ENCODE results near the gene TENT5C. TPM values are rescaled to one million over a fixed set of nuclear protein-coding genes. Genes with fewer than 3 reads are reported as not detected.

TENT5C gene
- total RNA-seq, 1 donor from 2014 or later = 1.4 TPM

DNA sequence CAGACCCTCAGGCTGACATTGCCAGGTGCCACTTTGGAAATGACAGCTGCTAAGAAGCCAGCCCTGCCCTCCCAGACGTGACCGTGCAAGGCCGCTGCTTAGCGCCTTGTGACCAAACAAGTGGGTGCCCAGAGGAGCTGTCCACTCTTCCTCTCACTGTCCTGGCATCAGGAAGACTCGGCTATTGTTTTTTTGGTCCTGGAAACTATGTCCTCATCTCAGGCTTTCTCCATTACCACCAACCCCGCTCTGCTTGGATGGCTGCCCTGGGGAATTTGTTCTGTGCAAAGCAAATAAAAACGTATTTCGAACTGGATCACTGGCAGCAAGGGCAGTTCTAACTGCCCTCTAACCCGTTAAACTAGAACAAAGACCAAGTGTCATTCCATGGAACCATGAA, 13.7 kb upstream of the TENT5C start:
- H3K4me1 Mint-ChIP-seq = peaks cover 5% of the 10 kb centered on the region
- no peak overlapping the region for H3K4me3 Mint-ChIP-seq
- TF ChIP-seq, protein P1, sequence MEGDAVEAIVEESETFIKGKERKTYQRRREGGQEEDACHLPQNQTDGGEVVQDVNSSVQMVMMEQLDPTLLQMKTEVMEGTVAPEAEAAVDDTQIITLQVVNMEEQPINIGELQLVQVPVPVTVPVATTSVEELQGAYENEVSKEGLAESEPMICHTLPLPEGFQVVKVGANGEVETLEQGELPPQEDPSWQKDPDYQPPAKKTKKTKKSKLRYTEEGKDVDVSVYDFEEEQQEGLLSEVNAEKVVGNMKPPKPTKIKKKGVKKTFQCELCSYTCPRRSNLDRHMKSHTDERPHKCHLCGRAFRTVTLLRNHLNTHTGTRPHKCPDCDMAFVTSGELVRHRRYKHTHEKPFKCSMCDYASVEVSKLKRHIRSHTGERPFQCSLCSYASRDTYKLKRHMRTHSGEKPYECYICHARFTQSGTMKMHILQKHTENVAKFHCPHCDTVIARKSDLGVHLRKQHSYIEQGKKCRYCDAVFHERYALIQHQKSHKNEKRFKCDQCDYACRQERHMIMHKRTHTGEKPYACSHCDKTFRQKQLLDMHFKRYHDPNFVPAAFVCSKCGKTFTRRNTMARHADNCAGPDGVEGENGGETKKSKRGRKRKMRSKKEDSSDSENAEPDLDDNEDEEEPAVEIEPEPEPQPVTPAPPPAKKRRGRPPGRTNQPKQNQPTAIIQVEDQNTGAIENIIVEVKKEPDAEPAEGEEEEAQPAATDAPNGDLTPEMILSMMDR (conservative IDR thresholded peaks at IDR 0.05) = no peak
- no peaks in the 10 kb centered on the region for H3K9me3 Mint-ChIP-seq
- H3K27ac Mint-ChIP-seq (ENCODE audit: unreplicated experiment) = peak overlapping the region; percentile 27
- DNase-seq (ENCODE audit: low read depth, low spot score) = no peak
- no peaks in the 10 kb centered on the region for H3K27me3 Mint-ChIP-seq (ENCODE audit: low read depth)
- H3K36me3 Mint-ChIP-seq (ENCODE audit: low read depth) = no peaks in the 10 kb centered on the region

DNA sequence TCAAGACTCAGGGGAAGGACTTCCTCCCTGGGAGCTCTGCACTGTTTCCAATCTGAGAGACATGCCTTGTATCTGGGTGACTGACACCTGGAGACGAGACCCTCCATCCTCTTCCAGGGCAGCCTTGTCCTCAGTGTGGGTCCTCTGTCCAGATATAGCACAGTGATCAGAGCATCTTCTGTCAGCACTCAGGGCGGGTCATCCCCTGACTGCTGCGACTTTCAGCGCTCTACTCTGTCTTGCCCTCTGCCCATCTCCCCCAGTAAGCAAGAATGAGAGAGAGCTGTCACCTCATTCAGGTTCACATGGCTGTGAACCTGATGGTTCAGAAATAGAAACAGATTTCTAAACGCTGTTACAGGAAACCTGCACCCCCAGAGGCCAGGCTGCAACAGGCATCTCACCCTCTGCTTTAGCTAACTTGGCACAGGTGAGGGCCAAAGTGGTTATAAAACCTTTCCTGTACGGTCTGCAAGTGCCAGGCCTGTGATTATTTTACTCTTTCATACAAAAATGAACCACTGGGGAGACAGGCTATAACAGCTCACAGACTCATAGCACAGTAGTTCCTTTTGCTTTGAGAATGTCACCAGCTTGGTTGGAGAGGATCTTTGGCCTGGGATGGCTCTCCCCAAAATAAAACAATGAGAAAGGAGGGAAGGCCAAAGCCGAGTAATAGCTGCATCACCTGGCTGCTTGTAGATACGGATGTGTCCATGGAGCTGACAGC, 11.4 kb upstream of the TENT5C start:
- Mint-ChIP-seq H3K4me3 (no peak overlapping the region), H3K36me3 (ENCODE audit: low read depth) (no peaks in the 10 kb centered on the region), H3K9me3 (no peaks in the 10 kb centered on the region), H3K4me1 (peaks cover 5% of the 10 kb centered on the region), H3K27ac (ENCODE audit: unreplicated experiment) (no peak overlapping the region), H3K27me3 (ENCODE audit: low read depth) (peaks cover 3% of the 10 kb centered on the region)
- TF ChIP-seq, protein P1 (conservative IDR thresholded peaks at IDR 0.05) = no peak
- no peak for DNase-seq (ENCODE audit: low read depth, low spot score)

DNA sequence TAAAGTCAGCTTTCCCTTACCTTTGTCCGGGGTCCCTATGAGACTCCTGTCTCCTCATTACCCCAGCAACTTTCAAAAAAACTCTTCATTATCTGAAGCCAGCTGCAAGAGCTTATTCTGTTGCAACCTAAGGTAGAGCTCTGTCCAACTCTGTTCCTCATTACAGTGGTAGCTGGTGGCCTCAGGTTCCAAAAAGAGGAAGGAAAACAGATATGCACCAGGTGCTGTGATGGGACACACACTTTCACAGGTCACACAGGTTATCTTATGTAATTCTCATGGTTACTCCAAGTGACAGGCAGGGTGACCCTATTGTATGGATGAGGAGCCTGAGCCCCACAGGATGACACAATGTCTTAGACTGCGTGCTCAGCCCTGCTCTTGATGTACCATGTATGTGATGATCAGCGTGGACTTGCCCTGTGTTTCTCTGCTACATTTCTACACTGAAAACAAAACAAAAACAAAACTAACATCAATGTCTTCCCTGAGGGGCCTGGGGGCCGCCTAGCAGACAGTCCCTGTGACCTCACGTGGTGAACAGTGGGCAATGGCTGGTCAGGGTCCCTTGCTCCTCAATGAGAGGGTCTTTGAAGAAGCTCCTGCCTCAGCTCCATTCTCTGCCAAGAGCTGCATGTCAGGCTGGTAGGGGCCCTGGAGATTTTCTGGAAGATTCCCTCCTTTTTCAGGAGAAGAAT, 9.7 kb upstream of the TENT5C start:
- Mint-ChIP-seq H3K9me3 (no peaks in the 10 kb centered on the region), H3K27me3 (ENCODE audit: low read depth) (peaks cover 12% of the 10 kb centered on the region), H3K4me1 (peaks cover 5% of the 10 kb centered on the region), H3K36me3 (ENCODE audit: low read depth) (no peaks in the 10 kb centered on the region), H3K4me3 (no peak overlapping the region), H3K27ac (ENCODE audit: unreplicated experiment) (no peak overlapping the region)
- DNase-seq (ENCODE audit: low read depth, low spot score) = no peak
- TF ChIP-seq, protein P1 (conservative IDR thresholded peaks at IDR 0.05) = no peak

DNA sequence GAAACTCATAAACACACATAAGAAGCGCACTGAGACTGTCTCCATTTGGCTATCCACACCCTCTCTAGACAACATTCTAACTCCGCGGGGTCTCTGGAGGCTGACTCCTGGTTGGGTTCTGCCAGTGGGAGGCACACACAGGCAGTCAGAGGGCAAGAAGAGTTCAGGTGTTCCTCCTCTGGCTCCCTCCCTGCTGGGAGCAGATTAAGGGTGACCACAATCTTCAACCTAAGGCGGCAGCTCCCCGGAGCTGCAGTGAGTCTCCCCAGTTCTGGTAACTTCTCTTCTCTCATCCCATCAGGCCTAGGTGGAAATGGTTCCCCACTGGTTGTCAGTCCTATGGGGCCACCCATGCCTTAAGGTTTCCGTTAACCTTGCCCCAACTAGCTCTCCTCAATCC, 7.4 kb upstream of the TENT5C start:
- peaks cover 5% of the 10 kb centered on the region for H3K4me1 Mint-ChIP-seq
- H3K36me3 Mint-ChIP-seq (ENCODE audit: low read depth) = no peaks in the 10 kb centered on the region
- no peak for DNase-seq (ENCODE audit: low read depth, low spot score)
- H3K9me3 Mint-ChIP-seq = no peaks in the 10 kb centered on the region
- no peak overlapping the region for H3K4me3 Mint-ChIP-seq
- no peak overlapping the region for H3K27ac Mint-ChIP-seq (ENCODE audit: unreplicated experiment)
- TF ChIP-seq, protein P1 (conservative IDR thresholded peaks at IDR 0.05) = no peak
- peaks cover 29% of the 10 kb centered on the region for H3K27me3 Mint-ChIP-seq (ENCODE audit: low read depth)

DNA sequence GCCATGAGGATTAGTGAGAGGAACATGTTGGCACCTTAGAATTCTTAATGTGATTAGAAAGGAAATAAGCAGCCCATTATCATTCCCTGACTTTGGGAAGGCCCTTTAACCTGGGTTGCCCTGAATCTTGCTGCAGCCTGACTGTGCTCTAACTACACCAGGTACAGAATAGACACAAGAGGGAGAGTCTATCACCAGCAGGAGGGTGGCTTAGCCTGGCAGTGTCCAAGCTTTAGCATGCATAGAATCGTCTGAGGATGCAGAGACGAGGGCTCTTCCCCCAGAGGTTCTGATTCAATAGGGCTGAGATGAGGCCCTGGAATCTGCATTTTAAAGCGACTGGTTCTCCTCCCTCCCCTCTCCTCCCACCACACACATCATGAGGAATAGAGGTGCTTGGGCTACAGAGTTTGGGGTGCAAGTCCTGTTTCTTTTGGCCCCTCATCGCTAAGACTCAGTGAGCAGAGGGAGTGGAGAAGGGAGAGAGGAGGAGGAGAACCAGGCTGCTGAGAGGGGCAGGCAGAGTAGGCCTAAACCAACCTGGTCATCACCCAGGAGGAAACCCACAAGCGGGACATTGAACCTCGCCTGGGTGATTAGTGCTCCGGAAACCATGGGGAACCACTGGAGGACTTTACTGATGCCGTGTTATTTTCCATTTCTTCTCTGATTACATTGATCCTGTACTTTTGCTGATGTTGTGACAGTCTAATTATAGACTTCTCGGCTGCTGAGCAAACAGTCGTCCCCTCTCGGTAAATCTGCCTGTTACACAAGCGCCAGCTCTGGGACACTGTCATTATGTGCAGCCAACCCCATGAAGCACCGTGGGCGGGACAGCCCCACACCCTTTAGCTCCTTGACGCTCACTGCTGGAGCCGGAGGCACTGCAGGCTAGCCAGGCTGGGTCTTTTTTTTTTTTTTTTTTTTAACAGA, 6.3 kb upstream of the TENT5C start:
- Mint-ChIP-seq H3K27ac (ENCODE audit: unreplicated experiment) (no peak overlapping the region), H3K4me1 (peaks cover 2% of the 10 kb centered on the region), H3K9me3 (no peaks in the 10 kb centered on the region), H3K27me3 (ENCODE audit: low read depth) (peaks cover 40% of the 10 kb centered on the region), H3K36me3 (ENCODE audit: low read depth) (no peaks in the 10 kb centered on the region), H3K4me3 (no peak overlapping the region)
- TF ChIP-seq, protein P1 (conservative IDR thresholded peaks at IDR 0.05) = no peak
- DNase-seq (ENCODE audit: low read depth, low spot score) = no peak
